GM18519 (cell line): Measurements from ENCODE around the gene DDR1.

Experiments used
- ATAC-seq: cut with Tn5 transposase; IDR thresholded peaks from one replicate; pipeline ENCODE4 v1.9.1; 2021; ENCODE audit warnings: mild to moderate bottlenecking, moderate library complexity; ENCODE audit not compliant: unreplicated experiment, low FRiP score

DDR1 gene

DNA sequence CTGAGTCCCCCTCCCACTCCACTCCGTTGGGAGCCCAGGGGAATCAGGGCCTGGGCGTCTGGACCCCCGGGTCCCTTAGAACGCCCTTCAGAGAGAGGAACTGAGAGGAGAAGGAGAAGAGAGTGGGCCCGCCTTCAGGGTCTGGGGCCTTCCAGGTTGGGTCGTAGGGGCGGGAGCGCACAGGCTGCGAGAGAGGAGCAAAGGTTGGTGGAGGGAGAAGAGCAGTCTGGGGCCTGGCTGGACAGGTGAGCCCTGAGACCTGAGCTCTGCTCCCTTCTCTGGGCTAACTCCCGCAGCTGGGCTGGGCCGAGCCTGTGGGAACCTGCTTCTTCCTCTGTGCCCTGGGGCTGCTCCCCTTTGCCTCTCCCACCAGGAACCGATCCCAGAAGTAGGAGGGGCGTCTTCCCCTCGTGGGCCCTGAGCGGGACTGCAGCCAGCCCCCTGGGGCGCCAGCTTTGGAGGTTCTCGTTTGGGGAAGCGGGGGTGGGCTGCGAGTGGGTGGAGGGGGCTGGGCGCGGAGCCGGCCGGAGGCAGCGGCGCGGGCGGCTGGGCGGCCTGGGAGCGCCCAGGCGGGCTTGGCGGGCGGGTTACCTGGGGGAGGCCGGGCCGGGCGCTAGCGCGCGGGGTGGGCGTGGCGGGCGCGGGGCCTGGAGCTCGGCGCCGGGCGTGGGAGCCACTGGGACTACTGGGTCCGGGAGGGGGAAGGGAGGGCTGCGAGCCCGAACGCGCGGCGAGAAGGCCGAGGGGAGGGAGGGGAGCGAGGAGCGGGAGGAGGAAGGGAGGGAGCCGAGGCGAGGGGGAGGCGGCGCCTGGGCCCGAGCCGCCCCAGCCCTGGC, at the start of gene DDR1:
DDR1 (plus strand) TSS at position 835 of the 836 bp plus-strand sequence. CDS start 4,211 bp downstream, outside the sequence.
- no peak for ATAC-seq

DNA sequence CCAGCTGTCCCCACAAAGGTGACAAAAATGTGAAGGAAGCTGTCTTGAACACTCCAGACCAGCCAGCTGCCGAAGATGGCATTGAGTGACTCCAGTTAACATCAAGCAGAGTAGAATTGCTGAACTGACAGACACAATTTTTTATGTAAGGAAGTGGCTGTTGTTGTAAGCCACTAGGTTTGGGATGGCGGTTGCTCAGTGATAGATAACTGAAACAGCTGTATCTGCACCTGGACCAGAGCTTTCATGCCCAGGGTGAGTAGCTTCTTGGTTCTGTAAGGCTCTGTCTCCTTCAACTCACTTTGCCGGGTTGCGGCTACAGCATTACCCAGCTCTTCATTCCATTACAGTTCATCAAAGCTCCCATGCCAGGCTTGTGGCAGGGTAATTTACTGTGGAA, 49.7 kb upstream of the DDR1 start:
- ATAC-seq = no peak

DNA sequence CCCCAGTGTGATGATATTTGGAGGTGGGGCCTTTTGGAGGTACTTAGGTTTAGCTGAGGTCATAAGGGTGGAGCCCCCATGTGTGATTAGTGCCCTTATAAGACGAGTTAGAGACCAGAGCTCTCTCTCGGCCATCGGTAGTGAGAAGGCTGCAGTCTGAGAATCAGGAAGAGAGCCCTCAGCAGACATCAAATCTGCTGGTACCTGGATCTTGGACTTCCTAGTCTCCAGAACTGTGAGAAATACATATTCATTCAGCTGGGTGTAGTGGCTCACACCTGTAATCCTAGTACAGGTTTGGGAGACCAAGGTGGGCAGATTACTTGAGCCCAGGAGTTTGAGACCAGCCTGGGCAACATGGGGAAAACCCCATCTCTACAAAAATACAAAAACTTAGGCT, 48.7 kb upstream of the DDR1 start:
- ATAC-seq = no peak

GRCh38 chr6:30836431-30836866, 47.9 kb upstream of the DDR1 start:
- no peak for ATAC-seq

- ATAC-seq = no peak
Measured at GRCh38 chr6:30836957-30837356, 47.4 kb upstream of the DDR1 start.

DNA sequence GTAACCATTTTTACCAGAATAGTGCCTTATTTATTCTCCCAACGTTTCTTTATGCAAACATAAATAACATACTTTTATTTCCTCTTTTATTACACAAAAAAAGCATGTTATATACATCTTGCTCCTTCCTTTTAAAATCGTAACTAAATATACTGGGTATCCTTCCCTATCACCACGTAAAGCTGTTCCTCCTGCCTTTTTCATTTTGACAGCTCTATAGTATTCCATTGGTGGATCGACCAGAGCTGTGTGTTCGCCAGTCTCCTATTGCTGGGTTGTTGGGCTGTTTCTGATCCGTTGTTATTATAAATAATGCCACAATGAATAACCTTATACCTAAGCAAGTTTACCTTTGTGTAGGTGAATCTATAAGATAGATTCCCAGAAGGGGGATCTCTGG, 46.9 kb upstream of the DDR1 start:
- ATAC-seq = no peak

DNA sequence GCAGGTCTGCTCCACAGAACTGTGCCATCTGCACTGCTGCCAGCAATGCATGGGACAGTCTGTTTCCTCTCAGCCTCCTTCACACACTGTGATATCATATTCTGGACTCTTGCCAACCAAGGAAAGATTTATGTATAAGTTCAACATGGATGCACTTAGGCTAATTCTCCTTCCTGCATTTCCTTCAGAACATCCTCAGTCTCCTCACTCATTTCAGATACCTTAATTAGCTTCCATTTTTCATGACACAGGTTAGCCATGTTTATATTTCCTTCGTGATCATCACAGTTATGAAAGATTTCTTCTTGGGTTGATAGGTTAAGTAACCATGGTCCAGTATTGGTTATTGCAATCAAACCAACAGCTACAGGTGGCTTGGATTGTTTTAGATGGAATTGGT, 46.4 kb upstream of the DDR1 start:
- ATAC-seq = no peak

- ATAC-seq = no peak
Measured at GRCh38 chr6:30839671-30840070, 44.6 kb upstream of the DDR1 start.

GRCh38 chr6:30840084-30840934, 44.0 kb upstream of the DDR1 start:
- ATAC-seq = no peak

GRCh38 chr6:30840935-30841643, 43.2 kb upstream of the DDR1 start:
- no peak for ATAC-seq

DNA sequence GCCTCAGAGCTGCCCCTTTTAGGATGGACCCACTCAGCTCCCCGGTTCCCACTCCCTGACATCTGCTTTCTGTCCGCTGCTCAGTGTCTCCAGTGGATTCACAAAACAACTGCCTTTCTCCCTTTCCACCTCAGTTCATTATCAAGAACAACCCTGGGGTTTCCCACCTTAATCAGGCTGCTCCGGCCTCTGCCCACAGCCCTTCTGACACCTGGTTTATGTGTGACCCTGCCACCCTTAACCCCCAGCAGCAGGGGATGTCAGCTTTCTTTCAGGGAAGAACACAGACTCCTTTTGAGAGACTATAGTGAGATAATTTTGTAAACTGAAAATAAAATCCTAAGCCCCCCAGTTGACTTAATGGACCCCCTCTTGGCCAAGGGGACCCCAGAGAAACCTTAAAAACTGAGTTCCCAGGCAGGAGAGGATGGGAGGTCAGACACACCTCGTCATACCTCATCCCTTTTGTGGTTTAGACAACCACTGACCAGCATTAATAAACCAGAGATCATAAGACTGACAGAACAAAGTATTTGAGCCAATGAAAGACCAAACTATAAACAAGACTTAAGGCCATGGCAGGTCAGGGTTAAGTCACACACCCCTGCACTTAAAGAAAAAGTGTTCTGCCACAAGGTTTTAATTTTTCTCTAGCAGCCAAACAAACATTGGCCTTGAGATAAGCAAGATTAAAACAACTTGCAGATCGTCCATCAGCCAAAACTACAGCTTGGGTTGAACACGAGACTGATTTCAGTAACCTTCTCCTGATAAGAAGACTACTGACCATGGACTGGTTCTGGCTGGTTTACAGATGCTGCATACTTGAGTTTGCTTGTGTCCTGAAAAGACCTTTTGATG, 42.4 kb upstream of the DDR1 start:
- ATAC-seq = no peak

GRCh38 chr6:30842754-30843610, 41.3 kb upstream of the DDR1 start:
- no peak for ATAC-seq

GRCh38 chr6:30843611-30843998, 40.7 kb upstream of the DDR1 start:
- ATAC-seq = no peak

- no peak for ATAC-seq
Measured at GRCh38 chr6:30844118-30844535, 40.2 kb upstream of the DDR1 start.

GRCh38 chr6:30845183-30845582, 39.1 kb upstream of the DDR1 start:
- no peak for ATAC-seq

DNA sequence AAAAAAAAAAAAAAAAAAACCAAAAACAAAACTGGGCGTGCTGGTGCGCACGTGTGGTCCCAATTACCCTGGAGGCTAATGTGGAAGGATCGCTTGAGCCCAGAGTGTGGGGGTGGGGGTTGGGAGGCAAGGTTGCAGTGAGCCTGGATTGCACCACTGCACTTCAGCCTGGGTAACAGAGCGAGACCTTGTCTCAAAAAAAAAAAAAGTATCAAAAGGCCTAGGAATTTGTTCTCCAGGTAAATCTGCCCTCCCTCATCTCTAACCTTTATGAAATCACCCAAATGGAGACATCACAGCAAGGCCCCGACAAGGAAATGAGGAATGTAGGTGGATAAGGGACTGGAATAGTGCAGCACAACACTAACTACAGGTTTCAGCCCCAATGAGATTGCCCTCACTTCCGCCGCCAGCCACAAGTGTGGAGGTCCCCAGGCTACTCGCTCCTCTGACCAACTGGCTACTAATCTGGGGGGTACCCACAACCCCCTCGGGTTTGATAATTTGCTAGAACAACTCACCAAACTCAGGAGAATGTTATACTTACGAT, 36.8 kb upstream of the DDR1 start:
- no peak for ATAC-seq

- no peak for ATAC-seq
Measured at GRCh38 chr6:30847971-30848436, 36.3 kb upstream of the DDR1 start.

- no peak for ATAC-seq
Measured at GRCh38 chr6:30849903-30850651, 34.2 kb upstream of the DDR1 start.
